ENCODE measurements around the gene FOXP1. TPM values are rescaled to one million over a fixed set of nuclear protein-coding genes. Genes with fewer than 3 reads are reported as not detected.

Gene FOXP1
- total RNA-seq, 1 experiment from 2014 or later = 6.5 TPM

DNA sequence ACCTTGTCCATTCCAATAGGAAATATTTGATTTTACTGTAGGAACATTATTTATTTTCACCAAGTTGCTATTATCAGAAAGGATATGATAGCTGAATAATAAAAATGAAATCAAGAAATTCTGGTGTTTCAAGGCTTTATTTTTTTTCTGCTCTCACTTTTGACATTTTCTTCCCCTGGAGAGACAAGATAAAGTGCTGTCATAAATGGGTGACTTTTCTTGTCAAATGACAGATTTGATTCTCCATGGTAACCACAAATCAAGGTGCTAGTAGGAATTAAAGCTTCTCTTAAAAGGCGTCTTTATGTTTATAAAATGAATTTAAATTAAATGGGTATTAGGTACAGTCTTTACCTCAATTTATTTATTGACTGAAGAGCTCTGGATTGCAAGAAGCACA lies 124.6 kb downstream of the FOXP1 start:
- in situ Hi-C loops (cut with HindIII; ENCODE audit: low pct_unique_long_range_greater_than_20kb, low sequenced_read_pairs) = no loop called here
- DNase-seq (ENCODE audit: low read depth, low spot score) = no peak

- DNase-seq (ENCODE audit: low read depth, low spot score) = no peak
These were observed 126.7 kb downstream of the FOXP1 start for GRCh38 chr3:71456826-71457225.

GRCh38 chr3:71456156-71456555 lies 127.4 kb downstream of the FOXP1 start:
- in situ Hi-C loops (cut with HindIII; ENCODE audit: low pct_unique_long_range_greater_than_20kb, low sequenced_read_pairs) = no loop called here
- DNase-seq (ENCODE audit: low read depth, low spot score) = no peak

More at GRCh38 chr3:71456826-71457225, 126.7 kb downstream of the FOXP1 start:
- in situ Hi-C loops (cut with HindIII; ENCODE audit: low pct_unique_long_range_greater_than_20kb, low sequenced_read_pairs) = no loop called here

DNA sequence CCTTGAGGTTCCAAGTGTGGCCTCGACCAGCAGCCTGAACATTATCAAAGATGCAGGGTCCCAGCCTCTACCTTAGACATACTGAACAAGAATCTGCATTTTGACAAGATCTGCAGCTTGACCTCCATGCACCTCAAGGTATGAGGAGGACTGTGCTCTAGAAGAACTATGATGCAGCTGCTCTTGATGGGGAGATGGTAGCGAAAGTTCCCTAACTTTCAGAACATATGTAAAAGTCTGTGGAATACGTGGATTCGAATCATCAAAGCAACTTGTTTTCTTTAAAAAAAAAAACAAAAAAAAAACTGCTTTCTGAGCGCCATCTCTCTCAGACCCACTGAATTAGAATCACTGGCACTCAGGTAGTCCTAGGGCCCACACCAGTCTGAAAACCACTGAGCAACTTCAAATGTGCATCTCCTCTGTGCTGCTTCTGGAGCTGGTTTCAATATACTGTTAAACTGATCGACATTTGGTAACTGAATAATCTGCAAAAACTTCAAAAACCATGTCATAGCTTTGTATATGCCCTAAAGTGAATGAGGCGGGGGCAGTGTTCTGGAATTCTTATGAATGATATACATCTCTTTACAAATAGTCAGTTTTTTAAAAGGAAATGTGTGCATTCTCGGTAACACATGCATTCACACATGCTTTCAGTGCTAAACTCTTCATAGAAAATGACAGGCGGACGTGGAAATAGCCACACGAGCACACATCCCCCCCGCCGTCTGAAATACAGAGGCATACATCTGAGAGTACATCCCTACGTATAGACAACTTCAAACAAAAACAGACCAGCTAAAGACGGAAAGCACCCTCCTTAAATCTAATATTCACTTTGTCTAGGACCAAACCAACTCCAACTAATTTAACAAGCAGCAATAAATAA lies 128.8 kb downstream of the FOXP1 start:
- in situ Hi-C loops (cut with HindIII; ENCODE audit: low pct_unique_long_range_greater_than_20kb, low sequenced_read_pairs) = no loop called here
- no peak for DNase-seq (ENCODE audit: low read depth, low spot score)

GRCh38 chr3:71453822-71454511 lies 129.6 kb downstream of the FOXP1 start:
- no peak for DNase-seq (ENCODE audit: low read depth, low spot score)
- in situ Hi-C loops (cut with HindIII; ENCODE audit: low pct_unique_long_range_greater_than_20kb, low sequenced_read_pairs) = no loop called here

DNA sequence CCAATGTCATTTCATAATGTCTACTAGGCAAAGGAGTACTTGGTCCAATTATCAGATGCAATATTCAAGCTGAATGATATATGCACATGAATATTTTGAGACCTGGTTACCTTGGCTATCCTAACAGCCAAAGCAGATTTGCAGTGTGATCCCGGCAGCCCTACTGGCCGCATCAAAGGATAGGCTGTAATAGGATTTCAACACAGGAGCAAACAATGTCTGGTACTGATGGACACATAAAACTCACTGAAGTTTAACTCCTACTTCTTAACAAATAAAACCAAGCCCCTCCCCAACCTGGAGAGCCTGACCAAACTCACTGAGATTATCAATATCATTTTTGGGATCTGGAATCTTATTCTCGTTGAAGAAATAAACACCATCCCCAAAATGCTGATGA lies 130.2 kb downstream of the FOXP1 start:
- DNase-seq (ENCODE audit: low read depth, low spot score) = no peak
- in situ Hi-C loops (cut with HindIII; ENCODE audit: low pct_unique_long_range_greater_than_20kb, low sequenced_read_pairs) = no loop called here

GRCh38 chr3:71451812-71452211 lies 131.7 kb downstream of the FOXP1 start:
- in situ Hi-C loops (cut with HindIII; ENCODE audit: low pct_unique_long_range_greater_than_20kb, low sequenced_read_pairs) = no loop called here
- no peak for DNase-seq (ENCODE audit: low read depth, low spot score)

GRCh38 chr3:71451060-71451459 lies 132.5 kb downstream of the FOXP1 start:
- in situ Hi-C loops (cut with HindIII; ENCODE audit: low pct_unique_long_range_greater_than_20kb, low sequenced_read_pairs) = no loop called here
- peak; percentile 2 for DNase-seq (ENCODE audit: low read depth, low spot score)

- DNase-seq (ENCODE audit: low read depth, low spot score) = no peak
- in situ Hi-C loops (cut with HindIII; ENCODE audit: low pct_unique_long_range_greater_than_20kb, low sequenced_read_pairs) = no loop called here
These were observed 133.4 kb downstream of the FOXP1 start for GRCh38 chr3:71450162-71450561.

GRCh38 chr3:71447803-71448202 lies 135.7 kb downstream of the FOXP1 start:
- no peak for DNase-seq (ENCODE audit: low read depth, low spot score)
- in situ Hi-C loops (cut with HindIII; ENCODE audit: low pct_unique_long_range_greater_than_20kb, low sequenced_read_pairs) = no loop called here

- in situ Hi-C loops (cut with HindIII; ENCODE audit: low pct_unique_long_range_greater_than_20kb, low sequenced_read_pairs) = no loop called here
These were observed 136.3 kb downstream of the FOXP1 start for GRCh38 chr3:71447197-71447596.

GRCh38 chr3:71446734-71447133 lies 136.8 kb downstream of the FOXP1 start:
- DNase-seq (ENCODE audit: low read depth, low spot score) = no peak
- in situ Hi-C loops (cut with HindIII; ENCODE audit: low pct_unique_long_range_greater_than_20kb, low sequenced_read_pairs) = no loop called here

More at GRCh38 chr3:71447197-71447596, 136.3 kb downstream of the FOXP1 start:
- DNase-seq (ENCODE audit: low read depth, low spot score) = no peak

DNA sequence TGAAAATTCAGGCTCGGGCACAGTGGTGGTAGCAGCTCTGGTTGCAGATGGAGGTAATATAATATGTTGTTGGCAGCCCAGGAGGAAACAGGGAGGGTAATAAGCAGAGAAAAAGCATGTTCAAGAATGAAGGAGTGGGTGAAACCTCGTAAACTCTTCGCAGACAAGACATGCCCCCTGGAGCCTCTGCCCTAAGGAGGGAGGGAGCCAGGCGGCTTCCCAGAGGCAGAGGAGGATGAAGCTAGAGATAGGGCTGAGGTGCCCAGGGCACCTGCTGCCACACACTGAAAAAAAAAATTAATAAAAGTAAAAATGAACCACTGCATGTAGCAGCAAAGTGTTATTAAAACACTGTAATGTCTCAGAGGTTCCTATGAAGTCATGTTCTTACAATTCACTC lies 137.3 kb downstream of the FOXP1 start:
- in situ Hi-C loops (cut with HindIII; ENCODE audit: low pct_unique_long_range_greater_than_20kb, low sequenced_read_pairs) = no loop called here

DNA sequence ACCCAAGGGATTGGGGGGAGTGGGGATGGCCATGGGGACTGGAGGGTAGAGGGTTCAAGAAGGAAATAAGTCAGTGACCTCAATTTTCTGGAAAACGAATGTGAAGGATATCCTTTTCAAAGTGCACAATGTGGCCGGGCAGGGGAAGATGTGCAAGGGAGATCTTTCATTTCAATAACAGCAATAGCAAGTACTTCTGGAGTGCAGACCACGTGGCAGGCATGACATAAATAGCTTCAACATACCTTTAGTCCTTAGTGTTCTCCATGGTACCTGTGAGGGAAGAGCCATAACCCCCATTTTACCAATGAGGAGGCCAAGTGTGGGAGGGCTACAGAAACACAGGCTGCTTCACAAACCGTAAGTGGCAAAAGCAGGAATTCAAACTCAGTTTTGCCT lies 138.7 kb downstream of the FOXP1 start:
- no peak for DNase-seq (ENCODE audit: low read depth, low spot score)
- in situ Hi-C loops (cut with HindIII; ENCODE audit: low pct_unique_long_range_greater_than_20kb, low sequenced_read_pairs) = no loop called here

More for the DNA sequence above, 137.3 kb downstream of the FOXP1 start:
- DNase-seq (ENCODE audit: low read depth, low spot score) = no peak

DNA sequence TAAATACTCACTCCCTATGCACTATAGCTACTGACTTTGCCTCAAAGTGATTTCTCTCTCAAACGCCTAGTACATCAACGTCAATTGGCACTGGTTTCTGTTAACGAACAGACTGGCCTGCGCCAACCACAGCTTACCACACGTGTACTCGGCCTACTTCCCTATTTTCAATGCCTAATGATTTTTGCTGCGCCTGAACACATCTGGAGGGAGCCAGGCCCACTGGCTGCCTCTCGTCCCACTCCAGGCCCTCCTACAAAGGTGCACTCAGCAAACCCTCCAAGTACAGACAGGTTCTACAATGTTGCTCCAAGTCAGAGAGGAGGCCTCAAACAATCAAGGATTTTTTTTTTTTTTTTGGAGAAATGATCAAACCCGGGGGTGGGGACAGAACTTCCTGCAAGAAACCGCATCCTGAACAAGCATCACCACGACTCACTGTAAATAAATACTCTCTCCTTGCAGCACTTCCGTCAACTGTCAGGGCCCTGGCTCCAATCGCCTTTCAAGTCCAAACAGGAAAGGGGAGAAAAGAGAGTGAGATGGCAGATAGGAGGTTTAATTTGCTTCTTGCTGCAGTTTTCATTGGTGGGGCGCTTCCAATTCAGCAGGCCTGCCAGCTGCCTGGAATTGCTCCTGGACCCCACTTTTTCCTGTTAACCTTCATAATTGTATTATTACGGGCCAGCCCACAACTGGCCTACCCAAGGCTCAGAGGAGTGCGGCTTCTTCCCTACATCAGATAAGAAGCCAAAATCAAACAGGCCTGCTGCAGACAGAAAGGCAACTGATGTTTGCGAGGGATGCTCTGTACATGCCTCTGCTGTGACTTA lies 139.3 kb downstream of the FOXP1 start:
- in situ Hi-C loops (cut with HindIII; ENCODE audit: low pct_unique_long_range_greater_than_20kb, low sequenced_read_pairs) = no loop called here
- no peak for DNase-seq (ENCODE audit: low read depth, low spot score)

DNA sequence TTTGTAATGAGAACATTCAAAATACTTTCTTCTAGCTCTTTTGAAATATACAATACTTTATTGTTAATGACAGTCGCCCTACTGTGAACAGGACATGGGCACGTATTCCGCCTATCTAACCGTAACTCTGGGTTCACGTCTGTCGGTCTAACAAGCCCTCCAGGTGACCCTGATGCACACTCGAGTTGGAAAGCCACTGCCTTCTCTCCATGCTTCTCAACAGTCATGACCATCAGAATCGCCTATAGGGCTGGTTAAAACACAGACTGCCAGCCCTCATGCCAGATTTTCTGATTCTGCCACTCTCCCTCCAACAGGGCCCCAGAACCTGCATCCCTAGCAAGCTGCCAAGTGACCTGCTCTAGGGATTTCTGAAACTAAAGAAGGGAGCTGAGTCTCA lies 140.2 kb downstream of the FOXP1 start:
- no peak for DNase-seq (ENCODE audit: low read depth, low spot score)
- in situ Hi-C loops (cut with HindIII; ENCODE audit: low pct_unique_long_range_greater_than_20kb, low sequenced_read_pairs) = no loop called here

DNA sequence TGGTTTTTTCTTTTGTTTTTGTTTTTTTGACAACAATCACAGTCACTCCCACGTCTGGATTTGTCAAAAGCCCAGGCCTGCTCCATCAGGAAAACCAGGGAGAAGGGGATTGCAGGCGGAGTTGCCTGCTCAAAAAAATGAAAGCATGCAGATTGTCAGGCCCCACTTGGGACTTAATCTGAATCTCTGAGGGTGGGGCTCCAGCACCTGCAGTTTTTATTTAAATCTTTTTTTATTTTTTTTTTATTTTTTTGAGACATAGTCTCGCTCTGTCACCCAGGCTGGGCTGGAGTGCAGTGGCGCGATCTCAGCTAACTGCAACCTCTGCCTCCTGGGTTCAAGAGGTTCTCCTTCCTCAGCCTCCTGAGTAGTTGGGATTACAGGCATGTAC lies 140.9 kb downstream of the FOXP1 start:
- in situ Hi-C loops (cut with HindIII; ENCODE audit: low pct_unique_long_range_greater_than_20kb, low sequenced_read_pairs) = no loop called here
- no peak for DNase-seq (ENCODE audit: low read depth, low spot score)

Measured in SK-MEL-5 (cell line).